Stimulated activated CD4-positive, alpha-beta T cell treated with anti-CD3 and anti-CD28 coated beads, Interleukin-4, amount 100 ng/mL, for 4 hours (primary cell): ENCODE results near the gene AOPEP.

Experiments used
- DNase-seq, 2 experiments: peaks; one replicate each; pipeline ENCODE4 v3.0.0-alpha.2; 2020

The AOPEP gene, protein sequence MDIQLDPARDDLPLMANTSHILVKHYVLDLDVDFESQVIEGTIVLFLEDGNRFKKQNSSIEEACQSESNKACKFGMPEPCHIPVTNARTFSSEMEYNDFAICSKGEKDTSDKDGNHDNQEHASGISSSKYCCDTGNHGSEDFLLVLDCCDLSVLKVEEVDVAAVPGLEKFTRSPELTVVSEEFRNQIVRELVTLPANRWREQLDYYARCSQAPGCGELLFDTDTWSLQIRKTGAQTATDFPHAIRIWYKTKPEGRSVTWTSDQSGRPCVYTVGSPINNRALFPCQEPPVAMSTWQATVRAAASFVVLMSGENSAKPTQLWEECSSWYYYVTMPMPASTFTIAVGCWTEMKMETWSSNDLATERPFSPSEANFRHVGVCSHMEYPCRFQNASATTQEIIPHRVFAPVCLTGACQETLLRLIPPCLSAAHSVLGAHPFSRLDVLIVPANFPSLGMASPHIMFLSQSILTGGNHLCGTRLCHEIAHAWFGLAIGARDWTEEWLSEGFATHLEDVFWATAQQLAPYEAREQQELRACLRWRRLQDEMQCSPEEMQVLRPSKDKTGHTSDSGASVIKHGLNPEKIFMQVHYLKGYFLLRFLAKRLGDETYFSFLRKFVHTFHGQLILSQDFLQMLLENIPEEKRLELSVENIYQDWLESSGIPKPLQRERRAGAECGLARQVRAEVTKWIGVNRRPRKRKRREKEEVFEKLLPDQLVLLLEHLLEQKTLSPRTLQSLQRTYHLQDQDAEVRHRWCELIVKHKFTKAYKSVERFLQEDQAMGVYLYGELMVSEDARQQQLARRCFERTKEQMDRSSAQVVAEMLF

DNA sequence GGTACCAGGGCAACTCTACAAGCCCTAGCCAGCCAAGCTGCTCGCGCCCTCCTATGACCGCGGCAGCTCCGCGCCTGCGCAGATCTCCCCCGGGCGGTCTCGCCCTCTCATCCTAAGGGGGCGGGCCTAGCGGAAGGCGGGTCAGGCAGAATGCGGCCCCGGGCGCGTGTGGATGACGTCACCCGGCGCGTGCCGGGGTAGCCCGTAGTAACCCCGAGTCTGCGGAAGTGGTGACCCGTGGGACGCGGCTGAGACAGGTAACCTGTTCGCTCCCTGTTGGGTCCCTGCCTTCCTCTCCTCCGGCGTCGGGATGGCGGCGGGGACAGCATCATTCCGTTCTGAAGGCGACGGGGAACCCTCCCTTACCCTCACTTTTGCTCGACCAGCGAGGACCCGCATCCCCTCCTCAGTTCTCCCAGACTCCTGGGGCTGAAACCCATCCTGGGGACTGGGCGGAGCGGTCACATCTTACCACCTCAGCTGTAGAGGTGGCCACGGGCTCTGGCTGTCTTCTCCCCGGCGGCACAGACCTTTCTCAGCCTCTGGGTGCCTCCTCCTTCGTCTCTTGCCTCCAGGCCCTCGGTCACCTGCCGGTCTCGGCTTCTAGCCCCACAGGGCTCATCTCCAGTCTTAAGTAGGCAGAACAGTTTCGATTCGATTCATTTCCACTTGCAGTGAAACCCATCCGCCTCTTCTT lies at the start of gene AOPEP:
AOPEP (plus strand) TSS at position 205 of the 697 bp plus-strand sequence. CDS start 33,085 bp downstream, outside the sequence.
- DNase-seq: peak; percentile 99 to 100

DNA sequence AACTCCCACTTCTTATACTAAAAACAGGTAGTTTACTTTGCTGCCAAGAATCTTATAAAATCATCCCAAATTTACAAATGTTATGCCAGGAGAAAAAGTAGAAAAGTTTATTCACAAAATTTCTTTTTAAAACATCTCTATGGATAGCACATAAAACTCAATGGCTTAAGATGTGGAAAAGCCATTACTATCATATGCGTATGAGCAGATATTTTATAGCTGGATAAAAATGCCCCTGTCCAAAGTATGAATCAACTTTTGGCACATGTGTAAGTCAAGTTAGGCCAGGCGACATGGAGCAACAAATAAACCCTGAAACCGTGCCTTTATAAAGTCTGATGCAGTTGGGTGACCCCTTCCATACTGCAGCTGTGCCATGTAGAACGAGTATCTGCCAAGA lies 48.6 kb upstream of the AOPEP start:
- no peak for DNase-seq

DNA sequence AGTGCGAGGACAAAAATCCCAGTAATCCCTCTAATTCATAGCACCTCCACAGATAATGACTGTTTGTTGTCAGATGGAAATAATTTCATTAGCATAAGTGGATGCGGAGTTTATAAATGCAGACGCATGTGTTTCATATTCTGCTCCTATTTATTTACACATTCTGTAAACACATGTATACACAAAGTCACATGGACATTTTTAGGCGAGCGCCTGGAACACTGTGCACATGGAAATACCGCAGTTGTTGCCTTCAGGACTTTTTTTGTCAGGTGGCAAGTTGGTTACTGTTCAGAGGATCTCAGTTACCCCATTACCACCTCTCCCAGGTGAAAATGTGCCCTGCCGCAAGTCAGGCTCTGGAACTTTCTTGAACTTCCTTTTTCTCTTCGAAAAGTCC lies 46.9 kb upstream of the AOPEP start:
- DNase-seq: no peak

DNA sequence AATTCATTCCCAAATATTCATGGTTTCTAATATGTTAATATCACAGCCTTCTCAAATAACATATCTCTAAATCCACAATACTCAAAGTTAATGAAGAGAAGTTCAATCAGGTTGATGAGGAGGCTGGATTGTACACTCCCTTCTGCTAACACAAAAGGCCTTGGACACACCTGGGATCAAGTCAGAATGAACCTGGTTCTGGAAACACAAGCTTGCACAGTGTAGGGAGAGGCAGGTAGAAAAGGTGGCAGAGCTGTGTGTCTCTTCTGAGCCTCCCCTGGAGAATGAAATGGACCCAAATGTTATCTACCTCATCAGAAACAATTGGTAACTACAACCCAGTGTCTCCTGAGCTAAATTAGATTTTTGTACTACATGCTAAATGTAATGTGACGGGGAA lies 46.5 kb upstream of the AOPEP start:
- no peak for DNase-seq

DNA sequence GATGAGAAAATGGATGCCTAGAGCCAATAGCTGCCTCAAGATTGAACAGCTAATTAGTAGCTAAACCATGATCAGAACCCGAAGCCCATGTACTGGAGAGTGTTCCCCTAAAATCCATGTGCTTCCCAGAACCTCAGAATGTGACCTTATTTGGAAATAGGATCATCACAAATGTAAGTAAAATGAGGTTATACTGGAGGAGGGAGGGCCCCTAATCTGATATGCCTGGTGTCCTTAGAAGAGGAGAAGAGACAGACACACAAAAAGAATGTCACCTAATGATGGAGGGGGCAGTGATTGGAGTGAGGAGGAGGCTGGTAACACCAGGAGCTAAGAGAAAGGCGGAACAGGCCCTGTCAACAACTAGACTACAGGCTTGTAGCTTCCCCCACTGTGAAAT lies 45.9 kb upstream of the AOPEP start:
- DNase-seq: no peak

DNA sequence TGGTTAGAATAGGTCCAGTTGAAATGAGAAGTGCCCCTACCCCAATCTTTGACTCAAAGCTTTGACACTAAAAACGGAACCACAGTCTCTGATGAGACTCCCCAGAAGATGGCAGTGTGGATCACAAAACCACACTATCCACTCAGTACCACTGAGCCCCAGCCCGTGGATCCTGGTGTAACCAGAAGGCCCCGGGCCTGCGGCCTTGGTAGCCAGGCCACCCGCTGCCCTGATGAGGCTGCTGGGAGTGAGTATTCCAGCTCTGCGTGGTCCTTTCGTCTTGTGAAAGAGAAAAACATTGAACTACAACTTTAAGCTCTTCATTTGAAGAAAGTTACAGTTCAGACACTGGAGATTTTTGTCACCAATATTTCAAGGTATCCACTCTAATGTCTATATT lies 45.0 kb upstream of the AOPEP start:
- peak; percentile 29 to 38 for DNase-seq

DNA sequence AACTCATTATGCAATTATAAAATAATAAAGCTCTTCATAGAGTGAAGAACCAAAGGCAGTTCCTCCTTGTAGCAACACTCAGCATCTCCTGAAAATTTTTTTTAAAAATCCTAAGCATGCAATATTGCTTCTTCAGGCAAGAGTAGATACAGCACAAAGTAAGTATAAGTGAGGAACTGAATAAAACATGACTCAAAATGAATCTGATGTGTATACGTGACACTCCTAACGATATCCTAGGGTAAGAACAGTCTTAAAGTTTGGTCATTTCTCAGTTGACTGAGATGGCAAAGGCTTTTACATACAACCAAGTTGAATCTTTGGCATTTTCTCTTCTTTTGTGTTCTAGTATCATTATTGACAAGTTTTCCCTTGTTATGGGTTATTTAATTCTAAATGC lies 41.1 kb upstream of the AOPEP start:
- no peak for DNase-seq

DNA sequence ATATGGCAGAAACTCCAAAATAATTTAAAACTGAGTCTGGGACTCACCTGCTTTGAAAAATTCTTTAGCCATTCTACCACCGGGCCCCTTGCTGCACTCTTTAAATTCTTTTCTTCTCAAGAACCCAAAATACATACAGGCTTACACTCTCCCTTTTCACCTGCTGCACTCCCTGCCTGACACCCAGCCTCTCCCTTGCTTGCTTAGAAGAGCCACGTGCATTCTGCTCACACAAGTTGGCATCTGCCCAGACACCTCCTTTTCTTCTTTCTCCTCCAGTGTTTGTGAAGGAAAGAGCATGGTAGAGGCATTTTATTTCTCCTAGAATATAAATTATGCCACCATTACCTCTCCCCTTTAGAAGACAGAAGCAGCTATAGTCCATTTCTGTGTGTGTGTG lies 39.0 kb upstream of the AOPEP start:
- DNase-seq: no peak

DNA sequence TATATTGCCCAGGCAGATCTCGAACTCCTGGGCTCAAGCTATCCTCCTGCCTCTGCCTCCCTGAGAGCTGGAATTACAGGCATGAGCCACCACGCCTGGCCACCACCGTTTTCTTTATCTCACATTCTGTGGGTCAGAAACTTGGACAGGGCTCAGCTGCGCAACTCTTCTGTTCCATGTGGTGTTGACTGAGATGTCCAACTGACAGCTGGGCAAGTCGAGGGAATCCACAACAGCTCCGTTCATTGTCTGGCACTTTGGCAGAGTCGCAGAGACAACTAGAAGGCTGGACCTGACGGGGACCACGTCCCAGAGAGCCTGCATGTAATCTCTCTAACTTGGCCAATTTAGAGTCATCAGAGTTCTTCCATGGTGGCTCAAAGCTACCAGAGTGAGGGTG lies 36.2 kb upstream of the AOPEP start:
- no peak for DNase-seq

DNA sequence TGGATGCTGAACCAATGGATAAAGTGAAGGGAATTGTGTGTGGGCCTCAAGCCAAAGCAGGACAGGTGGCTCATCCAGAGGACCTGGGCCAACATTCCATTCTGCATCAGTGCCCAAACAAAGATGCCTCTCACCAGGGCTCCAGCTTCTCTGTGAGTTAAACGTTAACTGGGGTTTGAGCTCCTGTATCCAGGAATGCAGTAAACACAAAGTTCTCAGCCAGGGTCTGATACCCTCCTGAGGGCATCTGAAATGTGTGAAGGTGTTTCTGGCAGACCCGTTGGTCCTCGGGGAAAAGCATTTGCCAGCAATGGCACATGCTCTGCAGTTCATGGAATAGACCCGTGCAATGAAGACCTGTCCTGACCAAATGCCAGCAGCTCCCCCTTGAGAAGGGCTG lies 33.9 kb upstream of the AOPEP start:
- DNase-seq: no peak

DNA sequence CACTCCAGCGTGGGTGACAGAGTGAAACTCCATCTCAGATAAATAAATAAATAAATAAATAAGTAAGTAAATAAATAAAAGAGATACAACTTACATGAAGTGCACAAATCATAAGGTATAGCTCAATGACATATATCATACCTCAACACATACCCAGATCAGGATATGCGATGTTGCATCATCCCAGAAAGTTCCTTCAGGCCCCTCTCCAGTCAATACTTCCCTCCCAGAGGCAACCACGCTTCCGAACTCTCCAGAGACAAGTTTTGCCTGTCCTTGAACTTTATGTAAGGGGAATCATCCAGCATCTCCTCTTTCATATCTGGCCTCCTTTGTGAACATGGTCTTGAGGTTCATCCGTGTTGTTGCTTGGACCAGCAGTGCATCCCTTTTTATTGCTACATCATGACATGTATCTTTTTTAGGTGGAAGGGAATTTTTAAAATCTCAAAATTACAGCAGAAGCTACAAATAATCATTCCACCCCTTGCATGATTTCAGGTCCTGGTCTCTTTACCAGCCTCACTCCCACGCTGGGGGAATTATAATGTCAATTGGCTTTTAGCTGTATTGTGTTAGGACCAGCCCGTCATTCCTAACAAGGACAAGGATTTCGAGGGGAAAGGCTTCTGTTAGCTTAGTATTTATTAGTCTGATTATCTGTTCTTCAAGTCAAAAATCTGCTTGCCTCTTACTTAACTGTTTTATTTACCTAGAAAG lies 32.9 kb upstream of the AOPEP start:
- DNase-seq: no peak

DNA sequence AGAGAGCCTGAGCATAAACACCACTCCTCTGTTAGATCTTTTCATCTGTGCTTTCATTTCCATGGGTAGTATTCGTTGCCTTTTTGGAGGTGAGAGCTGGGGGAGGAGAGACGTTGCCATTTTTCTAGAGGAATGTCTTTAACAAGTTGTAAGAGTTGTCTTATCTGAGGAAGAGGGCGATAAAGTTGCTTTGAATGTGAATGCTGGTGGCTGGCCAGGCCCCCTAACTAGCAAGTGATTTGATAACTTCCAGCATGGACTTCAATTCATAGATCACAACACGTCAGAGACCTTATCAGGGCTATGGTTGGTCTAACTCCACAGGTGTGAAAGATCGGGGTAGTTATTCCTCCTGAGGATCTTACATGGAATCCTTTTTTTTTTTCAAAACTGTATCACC lies 30.0 kb upstream of the AOPEP start:
- no peak for DNase-seq

DNA sequence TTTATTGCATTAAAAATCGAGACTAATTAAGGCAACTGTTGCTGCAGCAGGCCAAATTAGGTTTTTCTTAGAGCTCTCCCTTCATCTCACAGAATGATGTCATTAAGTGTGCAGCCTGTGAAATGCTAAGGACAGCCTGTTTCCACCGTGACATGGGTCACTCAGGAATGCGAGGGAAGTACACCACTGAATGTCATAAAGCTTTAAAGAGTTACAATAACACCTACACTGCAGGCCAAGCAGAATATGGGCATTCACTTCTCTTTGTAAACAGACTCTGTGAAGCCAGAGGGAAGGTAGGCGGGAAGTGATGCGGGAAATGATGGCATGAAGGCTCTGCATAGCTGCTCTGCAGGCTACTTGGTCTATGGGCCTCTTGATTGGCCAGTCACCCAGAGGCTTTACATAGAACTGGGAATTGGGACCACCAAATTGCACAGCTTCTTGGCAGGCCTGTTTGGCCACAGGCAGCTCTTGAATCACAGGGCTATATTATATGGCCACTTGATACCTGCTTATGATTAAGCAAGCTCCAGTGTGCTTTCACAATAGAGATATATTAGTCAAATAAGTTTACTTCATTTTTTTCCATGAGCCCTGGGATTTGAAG lies 28.4 kb upstream of the AOPEP start:
- no peak for DNase-seq

DNA sequence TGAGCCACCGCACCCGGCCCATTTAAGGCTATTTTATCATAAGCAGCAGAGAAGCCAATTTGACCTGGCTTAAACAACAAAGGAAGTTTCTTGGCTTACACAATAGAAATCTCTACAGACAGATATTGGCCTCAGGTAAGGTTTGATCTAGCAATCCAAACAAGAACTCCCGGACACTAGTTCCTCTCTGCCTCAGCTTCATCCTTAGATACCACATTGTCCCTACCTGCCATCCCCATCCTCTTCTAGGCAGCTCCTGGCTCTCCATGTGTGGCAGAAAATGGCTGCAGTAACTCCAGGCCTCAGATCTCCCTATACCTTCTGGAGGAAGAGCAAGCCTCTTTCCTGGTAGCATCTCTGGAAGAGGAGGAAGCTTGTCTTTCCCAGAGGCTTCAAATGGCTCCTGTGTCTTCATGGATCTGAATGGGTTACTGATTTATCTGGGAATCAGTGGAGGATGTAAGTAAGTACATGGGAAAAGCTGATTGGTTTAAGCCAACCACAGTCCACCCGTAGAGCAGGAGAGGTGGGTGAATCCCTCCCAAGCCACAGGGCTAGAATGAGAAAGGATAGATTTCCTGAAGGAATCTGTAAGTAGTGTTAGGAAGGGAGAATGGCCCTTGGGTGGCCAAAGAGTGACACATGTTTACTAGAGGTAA lies 26.7 kb upstream of the AOPEP start:
- no peak for DNase-seq

DNA sequence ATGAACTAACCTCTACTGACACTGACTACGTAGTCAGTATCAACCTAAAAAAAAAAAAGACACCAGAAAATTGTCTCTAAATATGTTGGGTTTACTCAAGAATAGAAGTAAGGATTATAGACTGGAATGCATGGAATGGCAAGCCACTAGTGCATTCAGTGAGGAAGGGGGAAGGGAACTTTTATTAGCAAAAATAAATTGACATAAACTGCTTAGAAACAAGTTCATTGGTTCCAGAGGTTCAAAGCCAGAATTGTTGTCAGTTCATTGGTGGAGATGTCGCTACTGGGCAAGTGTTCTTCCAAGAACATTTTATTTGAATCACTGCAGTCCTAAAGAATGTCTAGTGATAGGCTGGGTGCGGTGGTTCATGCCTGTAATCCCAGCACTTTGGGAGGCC lies 26.1 kb upstream of the AOPEP start:
- DNase-seq: no peak

DNA sequence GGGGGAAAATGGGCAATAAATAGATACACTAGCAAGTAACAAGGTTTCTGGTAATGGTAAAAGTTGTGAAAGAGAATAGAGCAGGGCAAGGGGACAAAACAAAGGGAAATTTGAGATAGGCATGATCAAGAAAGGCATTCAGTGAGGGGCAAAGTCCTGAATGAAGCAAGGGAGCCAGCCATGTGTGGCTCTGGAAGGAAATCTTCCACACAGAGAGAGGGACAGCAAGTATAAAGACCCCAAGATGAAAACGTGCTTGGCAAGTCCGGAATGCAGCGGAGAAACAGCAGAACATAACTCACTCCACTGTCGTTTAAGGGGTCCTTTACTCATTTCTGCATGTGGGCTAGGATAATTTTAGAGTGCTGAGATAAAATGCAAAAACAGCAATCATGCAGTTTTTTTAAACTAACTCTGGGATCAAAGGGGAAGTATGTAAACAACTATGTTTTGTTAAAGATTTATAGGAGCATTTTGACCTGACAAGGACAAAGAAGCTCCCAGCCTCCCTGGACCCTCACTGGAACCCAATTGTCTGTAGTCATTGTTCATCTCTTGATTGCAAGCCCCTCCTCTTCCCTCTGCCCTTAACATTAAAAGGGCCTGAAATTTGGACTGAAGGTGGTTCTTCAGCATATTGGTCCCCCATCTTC lies 22.9 kb upstream of the AOPEP start:
- no peak for DNase-seq

DNA sequence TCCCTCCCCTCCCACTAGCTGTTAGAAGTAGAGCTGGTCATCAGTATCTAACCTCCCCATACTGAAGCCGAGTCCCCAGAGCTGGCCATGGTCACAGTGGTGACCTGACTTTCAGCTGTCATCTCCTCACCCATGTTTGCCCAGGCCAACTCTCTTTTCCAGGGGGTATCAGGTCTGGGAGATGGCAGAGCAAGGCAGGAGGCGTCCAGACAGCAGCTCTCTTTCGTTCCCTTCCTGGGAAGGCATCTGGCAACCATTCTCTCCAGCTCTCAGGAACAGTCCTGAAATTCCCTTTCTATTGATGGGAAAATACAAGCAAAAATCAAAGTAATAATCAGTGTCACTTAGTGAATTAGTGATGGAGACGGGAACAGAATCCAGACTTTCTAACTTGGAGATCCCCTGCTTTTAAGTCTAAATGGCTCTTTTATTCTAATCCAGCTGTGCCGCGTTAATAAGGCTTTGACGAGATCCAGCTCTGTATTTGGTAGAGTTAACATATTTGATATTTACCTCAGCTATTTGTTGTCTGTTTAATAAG lies 21.3 kb upstream of the AOPEP start:
- DNase-seq: no peak

DNA sequence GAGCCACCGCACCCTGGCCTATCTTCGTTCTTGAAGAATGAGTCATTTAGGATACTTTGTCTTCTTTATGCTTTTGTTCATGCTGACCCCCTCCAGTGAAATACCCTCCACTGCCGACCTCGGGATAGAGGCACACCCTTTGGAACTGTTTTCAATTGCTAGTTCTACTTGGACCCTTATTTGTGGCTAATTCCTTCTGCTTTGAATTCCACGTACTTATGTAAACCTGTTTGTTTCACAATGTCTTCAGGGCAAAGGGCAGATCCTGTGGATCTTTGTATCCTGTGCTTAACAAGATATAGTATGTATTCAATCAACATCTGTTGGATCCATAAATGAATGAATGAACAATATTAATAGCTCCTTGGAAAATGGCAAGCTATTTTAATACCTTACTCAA lies 19.6 kb upstream of the AOPEP start:
- no peak for DNase-seq

DNA sequence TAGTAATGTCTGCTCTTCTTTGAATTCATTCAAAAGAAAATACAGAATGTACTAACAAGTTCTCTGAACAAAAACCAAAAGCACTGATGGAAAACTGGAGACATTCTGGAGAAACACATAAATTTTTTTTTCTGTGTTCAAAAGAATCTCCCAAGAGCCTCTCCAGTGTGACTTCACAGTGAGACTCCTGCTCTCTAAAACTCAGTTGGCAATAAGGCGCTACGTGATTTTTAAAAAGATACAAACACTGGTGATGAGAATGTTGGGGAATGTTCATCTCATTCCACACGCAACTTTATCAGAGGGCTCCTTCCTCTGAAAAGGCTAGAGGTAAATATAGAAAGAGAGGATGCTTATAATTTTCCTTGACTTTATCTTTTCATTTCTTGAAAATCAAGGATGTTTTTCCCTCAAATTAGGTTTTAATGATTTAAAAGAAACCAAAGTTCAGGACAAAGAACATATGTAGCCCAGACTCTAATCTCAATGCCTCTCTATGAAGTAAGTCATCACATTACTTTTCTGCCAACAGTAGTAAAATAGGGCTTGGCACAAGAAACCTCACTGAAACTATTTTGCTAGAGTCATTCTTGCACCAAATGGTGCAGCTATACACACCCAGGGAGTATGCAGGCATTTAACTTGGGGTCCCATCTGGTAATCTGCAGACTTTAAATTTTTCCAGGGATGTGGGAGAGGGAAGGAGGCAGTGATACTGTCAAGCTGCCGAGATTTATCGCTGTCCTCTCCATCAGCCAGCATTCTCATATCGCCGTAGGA lies 12.9 kb upstream of the AOPEP start:
- DNase-seq: no peak

DNA sequence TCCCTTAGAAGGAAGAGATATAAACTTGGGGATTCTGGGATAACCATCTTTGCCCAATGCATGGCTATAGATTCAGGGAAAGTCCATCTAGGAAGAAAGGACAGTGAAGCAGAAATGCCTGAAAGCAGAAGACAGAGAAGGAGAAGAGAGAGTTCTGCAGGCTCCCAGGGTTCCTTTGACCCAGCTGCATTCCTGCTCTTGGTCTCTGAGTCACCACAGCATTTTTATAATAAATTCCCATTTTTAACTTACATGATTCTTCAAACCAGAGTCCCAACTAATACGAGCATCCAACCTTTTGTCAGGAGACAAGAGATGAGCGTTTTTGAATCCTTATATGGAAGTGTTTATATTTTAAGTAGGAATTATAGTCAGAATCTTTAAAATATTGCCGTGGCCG lies 12.0 kb upstream of the AOPEP start:
- DNase-seq: no peak
